ENCODE data around the gene CARMIL1.

Gene CARMIL1

GRCh38 chr6:25630508-25631278 is 351.5 kb downstream of the CARMIL1 start:
- DNase-seq: no peak

GRCh38 chr6:25635886-25636317 is 356.7 kb downstream of the CARMIL1 start:
- no peak for DNase-seq

GRCh38 chr6:25637211-25637610 is 358.0 kb downstream of the CARMIL1 start:
- DNase-seq: no peak

GRCh38 chr6:25637960-25638434 is 358.8 kb downstream of the CARMIL1 start:
- no peak for DNase-seq

- DNase-seq: no peak
Observed at GRCh38 chr6:25639653-25640052, 360.5 kb downstream of the CARMIL1 start.

- DNase-seq: no peak
Observed at GRCh38 chr6:25640446-25640845, 361.3 kb downstream of the CARMIL1 start.

- no peak for DNase-seq
Observed at GRCh38 chr6:25640891-25641290, 361.7 kb downstream of the CARMIL1 start.

- DNase-seq: no peak
Observed at GRCh38 chr6:25641377-25641776, 362.2 kb downstream of the CARMIL1 start.

- no peak for DNase-seq
Observed at GRCh38 chr6:25641940-25642666, 362.9 kb downstream of the CARMIL1 start.

- DNase-seq: no peak
Observed at GRCh38 chr6:25642667-25643328, 363.6 kb downstream of the CARMIL1 start.

- no peak for DNase-seq
Observed at GRCh38 chr6:25645916-25646315, 366.7 kb downstream of the CARMIL1 start.

- no peak for DNase-seq
Observed at GRCh38 chr6:25649611-25650010, 370.4 kb downstream of the CARMIL1 start.

GRCh38 chr6:25652007-25652515 is 372.9 kb downstream of the CARMIL1 start, which contains the start of gene SCGN:
TSS of gene SCGN (plus strand) at chr6:25652215. CDS start at chr6:25652404, 189 bp downstream.
- DNase-seq: peak; percentile 22

GRCh38 chr6:25655723-25656122 is 376.5 kb downstream of the CARMIL1 start:
- DNase-seq: no peak

GRCh38 chr6:25659633-25660368 is 380.6 kb downstream of the CARMIL1 start:
- no peak for DNase-seq

GRCh38 chr6:25660512-25660911 is 381.3 kb downstream of the CARMIL1 start:
- no peak for DNase-seq

- DNase-seq: no peak
Observed at GRCh38 chr6:25661129-25661779, 382.1 kb downstream of the CARMIL1 start.

GRCh38 chr6:25665455-25665854 is 386.3 kb downstream of the CARMIL1 start:
- no peak for DNase-seq

GRCh38 chr6:25669413-25669812 is 390.2 kb downstream of the CARMIL1 start:
- no peak for DNase-seq
